ENCODE measurements around the gene ESR2. TPM values are rescaled to one million over a fixed set of nuclear protein-coding genes. Genes with fewer than 3 reads are reported as not detected.

ESR2 gene
- total RNA-seq, 2 experiments from 2014 or later: 0.16 TPM; not detected in 1

DNA sequence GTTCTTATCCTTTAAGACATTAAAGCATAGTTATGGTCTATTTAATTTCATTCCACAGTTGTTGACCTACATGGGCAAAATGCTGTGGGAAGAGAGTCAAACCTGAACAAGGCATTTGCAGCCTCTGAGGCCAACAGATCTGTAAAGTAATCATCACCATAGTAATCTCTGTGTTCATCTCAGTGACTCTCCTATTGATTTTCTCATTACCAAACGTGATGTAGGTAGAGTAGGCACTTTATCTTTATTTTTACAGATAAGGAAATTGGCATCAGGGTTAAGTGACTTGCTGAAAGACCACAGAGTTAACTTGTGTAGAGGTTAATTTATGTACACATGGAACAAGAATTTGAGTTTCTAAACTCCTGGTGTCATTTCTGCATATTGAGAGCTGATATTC, 203.0 kb downstream of the ESR2 start:
- ATAC-seq (no peak), DNase-seq (no peak)
- ChIA-PET CTCF (no interaction called here), POLR2A (no interaction called here)
- Mint-ChIP-seq H3K27ac (no peak overlapping the region), H3K9me3 (ENCODE audit: insufficient read depth) (no peaks in the 10 kb centered on the region), H3K27me3 (ENCODE audit: low read depth) (no peaks in the 10 kb centered on the region), H3K36me3 (ENCODE audit: low read depth) (peaks cover 47% of the 10 kb centered on the region), H3K4me3 (no peak overlapping the region), H3K4me1 (ENCODE audit: low read depth) (no peaks in the 10 kb centered on the region)

- ATAC-seq: no peak
- ChIA-PET POLR2A (interaction anchor here (0.7 kb wide), 1 partner anchor 36 kb away, joined by 3 read pairs; no protein-coding TSS in a partner anchor), CTCF (no interaction called here)
- no peak for DNase-seq
- no peak overlapping the region for H3K4me3 Mint-ChIP-seq
- H3K9me3 Mint-ChIP-seq (ENCODE audit: insufficient read depth): no peaks in the 10 kb centered on the region
- peaks cover 42% of the 10 kb centered on the region for H3K36me3 Mint-ChIP-seq (ENCODE audit: low read depth)
- H3K27ac Mint-ChIP-seq: no peak overlapping the region
- no peaks in the 10 kb centered on the region for H3K27me3 Mint-ChIP-seq (ENCODE audit: low read depth)
- H3K4me1 Mint-ChIP-seq (ENCODE audit: low read depth): no peaks in the 10 kb centered on the region
Observed at GRCh38 chr14:64089920-64090319, 204.3 kb downstream of the ESR2 start.

GRCh38 chr14:64088647-64088964, 205.6 kb downstream of the ESR2 start:
- Mint-ChIP-seq H3K27me3 (ENCODE audit: low read depth) (no peaks in the 10 kb centered on the region), H3K9me3 (ENCODE audit: insufficient read depth) (no peaks in the 10 kb centered on the region), H3K27ac (no peak overlapping the region), H3K4me3 (no peak overlapping the region), H3K4me1 (ENCODE audit: low read depth) (no peaks in the 10 kb centered on the region), H3K36me3 (ENCODE audit: low read depth) (peaks cover 42% of the 10 kb centered on the region)
- ChIA-PET POLR2A (no interaction called here), CTCF (no interaction called here)
- ATAC-seq (no peak), DNase-seq (no peak)

DNA sequence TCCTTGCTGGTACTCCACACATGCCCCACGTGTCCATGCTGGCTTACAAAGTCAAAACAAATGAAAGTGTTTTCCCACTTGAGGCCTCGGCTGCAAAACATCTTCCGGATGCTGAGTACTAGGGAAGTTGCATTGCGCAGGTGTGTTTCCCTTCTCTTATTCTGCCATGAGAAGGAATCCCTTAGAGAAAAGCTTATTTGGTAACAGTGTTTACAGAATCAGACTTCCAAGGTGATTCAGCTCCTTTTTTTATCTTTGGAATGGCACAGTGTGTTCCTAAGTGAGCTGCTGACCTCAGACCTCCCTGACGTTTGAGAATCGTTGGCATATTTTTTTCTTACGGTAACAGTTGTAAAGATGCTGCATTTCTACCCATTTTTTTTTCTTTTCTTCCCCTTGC, 211.3 kb downstream of the ESR2 start:
- no peak for ATAC-seq
- Mint-ChIP-seq H3K27ac (no peak overlapping the region), H3K27me3 (ENCODE audit: low read depth) (no peaks in the 10 kb centered on the region), H3K4me3 (no peak overlapping the region), H3K4me1 (ENCODE audit: low read depth) (no peaks in the 10 kb centered on the region), H3K9me3 (ENCODE audit: insufficient read depth) (no peaks in the 10 kb centered on the region), H3K36me3 (ENCODE audit: low read depth) (peaks cover 55% of the 10 kb centered on the region)
- DNase-seq: no peak
- ChIA-PET CTCF (interaction anchor here (0.8 kb wide), 1 partner anchor 23 kb away, joined by 3 read pairs; no protein-coding TSS in a partner anchor), POLR2A (no interaction called here)

- H3K36me3 Mint-ChIP-seq (ENCODE audit: low read depth): peaks cover 62% of the 10 kb centered on the region
- no peak overlapping the region for H3K27ac Mint-ChIP-seq
- no peak for ATAC-seq
- H3K9me3 Mint-ChIP-seq (ENCODE audit: insufficient read depth): no peaks in the 10 kb centered on the region
- CTCF ChIA-PET: no interaction called here
- no peaks in the 10 kb centered on the region for H3K27me3 Mint-ChIP-seq (ENCODE audit: low read depth)
- H3K4me3 Mint-ChIP-seq: no peak overlapping the region
- DNase-seq: no peak
- no peaks in the 10 kb centered on the region for H3K4me1 Mint-ChIP-seq (ENCODE audit: low read depth)
- POLR2A ChIA-PET: no interaction called here
Observed at GRCh38 chr14:64081174-64081746, 212.9 kb downstream of the ESR2 start.

- DNase-seq: no peak
- Mint-ChIP-seq H3K36me3 (ENCODE audit: low read depth) (peaks cover 63% of the 10 kb centered on the region), H3K4me1 (ENCODE audit: low read depth) (no peaks in the 10 kb centered on the region), H3K4me3 (no peak overlapping the region), H3K27ac (peak overlapping the region; percentile 33), H3K9me3 (ENCODE audit: insufficient read depth) (no peaks in the 10 kb centered on the region), H3K27me3 (ENCODE audit: low read depth) (no peaks in the 10 kb centered on the region)
- no peak for ATAC-seq
- ChIA-PET POLR2A (no interaction called here), CTCF (interaction anchor here (1.3 kb wide), 1 partner anchor 216 kb away, joined by 3 read pairs; no protein-coding TSS in a partner anchor)
Observed at GRCh38 chr14:64080452-64080851, 213.7 kb downstream of the ESR2 start.

- H3K4me1 Mint-ChIP-seq (ENCODE audit: low read depth): no peaks in the 10 kb centered on the region
- H3K27me3 Mint-ChIP-seq (ENCODE audit: low read depth): no peaks in the 10 kb centered on the region
- no peaks in the 10 kb centered on the region for H3K9me3 Mint-ChIP-seq (ENCODE audit: insufficient read depth)
- H3K4me3 Mint-ChIP-seq: no peak overlapping the region
- peaks cover 68% of the 10 kb centered on the region for H3K36me3 Mint-ChIP-seq (ENCODE audit: low read depth)
- H3K27ac Mint-ChIP-seq: no peak overlapping the region
- CTCF ChIA-PET: interaction anchor here (1.4 to 2.9 kb wide), 2 partner anchors 16 to 228 kb away, joined by 6 to 10 read pairs; no protein-coding TSS in a partner anchor
- ATAC-seq (no peak), DNase-seq (no peak)
- POLR2A ChIA-PET: no interaction called here
Observed at GRCh38 chr14:64075613-64076005, 218.6 kb downstream of the ESR2 start.

DNA sequence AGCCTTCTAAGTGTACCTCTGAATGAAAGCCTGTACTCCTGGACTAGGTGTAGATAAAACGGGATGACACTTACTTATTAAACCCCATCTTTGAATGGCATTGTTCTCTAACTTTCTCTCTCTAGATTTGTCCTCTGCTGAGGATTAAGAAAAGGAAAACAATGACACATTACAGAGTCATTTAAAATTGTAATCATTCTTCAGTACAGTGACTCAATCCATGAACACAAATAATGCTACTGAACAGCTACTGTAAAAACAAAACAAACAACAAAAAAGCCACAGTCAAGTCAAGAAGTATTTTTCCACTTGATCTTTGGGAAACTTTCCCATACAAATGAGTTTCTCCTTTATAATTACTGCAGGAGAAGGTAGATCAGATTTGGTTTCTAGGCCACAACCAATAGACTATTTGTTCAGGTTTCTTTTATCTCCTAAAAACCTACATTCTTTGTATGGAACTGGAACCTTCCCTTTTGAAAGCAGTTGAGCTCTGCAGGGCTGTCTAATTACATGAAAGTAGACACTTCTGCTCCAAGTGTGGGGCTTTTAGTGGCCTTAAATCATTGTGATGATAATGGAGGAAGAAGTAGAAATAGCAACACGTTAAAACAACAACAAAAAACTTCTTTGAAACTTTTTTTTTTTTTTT, 219.1 kb downstream of the ESR2 start:
- Mint-ChIP-seq H3K27me3 (ENCODE audit: low read depth) (no peaks in the 10 kb centered on the region), H3K27ac (no peak overlapping the region), H3K9me3 (ENCODE audit: insufficient read depth) (no peaks in the 10 kb centered on the region), H3K36me3 (ENCODE audit: low read depth) (peaks cover 63% of the 10 kb centered on the region), H3K4me3 (no peak overlapping the region), H3K4me1 (ENCODE audit: low read depth) (no peaks in the 10 kb centered on the region)
- DNase-seq (no peak), ATAC-seq (no peak)
- POLR2A ChIA-PET: no interaction called here
- CTCF ChIA-PET: interaction anchor here (1.4 to 2.9 kb wide), 2 partner anchors 15 to 229 kb away, joined by 6 to 10 read pairs; no protein-coding TSS in a partner anchor

DNA sequence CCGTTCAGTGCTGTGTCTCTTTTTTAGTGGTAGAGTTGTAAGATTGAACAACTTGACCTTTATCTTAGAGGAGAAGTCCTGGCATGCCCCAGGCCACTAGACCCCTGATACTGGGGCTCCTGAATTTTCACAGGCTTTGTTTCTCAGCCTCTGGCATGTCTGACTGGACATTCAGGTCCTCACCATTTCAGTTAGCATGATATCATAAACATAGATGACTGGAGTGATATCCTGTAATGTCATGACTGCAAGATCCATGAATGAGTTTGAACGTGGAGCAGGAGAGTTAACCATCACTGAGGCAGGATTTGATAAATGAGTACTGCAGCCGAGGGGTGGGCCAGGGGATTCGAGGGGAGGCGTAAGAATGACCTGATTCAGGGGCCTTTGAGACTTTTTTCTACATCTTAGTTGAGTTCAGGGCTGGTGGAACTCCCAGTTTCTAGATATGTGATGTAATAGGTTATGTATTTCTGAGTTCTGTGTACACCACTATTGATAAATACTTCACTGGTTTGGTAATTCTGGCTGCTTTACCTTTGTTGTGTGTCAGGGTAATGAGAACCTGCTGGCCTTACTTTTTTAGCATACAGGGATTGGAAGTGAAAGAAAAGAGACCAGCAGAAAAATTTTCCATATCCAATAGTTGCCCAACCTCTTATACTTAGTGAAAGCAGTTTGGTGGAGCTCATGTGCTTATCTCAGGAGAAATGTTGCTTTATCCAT, 224.4 kb downstream of the ESR2 start:
- ATAC-seq (no peak), DNase-seq (no peak)
- Mint-ChIP-seq H3K27ac (no peak overlapping the region), H3K4me3 (no peak overlapping the region), H3K36me3 (ENCODE audit: low read depth) (peaks cover 62% of the 10 kb centered on the region), H3K9me3 (ENCODE audit: insufficient read depth) (no peaks in the 10 kb centered on the region), H3K27me3 (ENCODE audit: low read depth) (no peaks in the 10 kb centered on the region), H3K4me1 (ENCODE audit: low read depth) (no peaks in the 10 kb centered on the region)
- ChIA-PET CTCF (no interaction called here), POLR2A (interaction anchor here (0.7 kb wide), 1 partner anchor 154 kb away, joined by 3 read pairs; no protein-coding TSS in a partner anchor)

GRCh38 chr14:64064447-64064846, 229.7 kb downstream of the ESR2 start:
- Mint-ChIP-seq H3K4me3 (no peak overlapping the region), H3K36me3 (ENCODE audit: low read depth) (peaks cover 52% of the 10 kb centered on the region), H3K27me3 (ENCODE audit: low read depth) (no peaks in the 10 kb centered on the region), H3K4me1 (ENCODE audit: low read depth) (no peaks in the 10 kb centered on the region), H3K27ac (no peak overlapping the region), H3K9me3 (ENCODE audit: insufficient read depth) (no peaks in the 10 kb centered on the region)
- DNase-seq: no peak
- ATAC-seq: no peak
- ChIA-PET CTCF (no interaction called here), POLR2A (no interaction called here)

DNA sequence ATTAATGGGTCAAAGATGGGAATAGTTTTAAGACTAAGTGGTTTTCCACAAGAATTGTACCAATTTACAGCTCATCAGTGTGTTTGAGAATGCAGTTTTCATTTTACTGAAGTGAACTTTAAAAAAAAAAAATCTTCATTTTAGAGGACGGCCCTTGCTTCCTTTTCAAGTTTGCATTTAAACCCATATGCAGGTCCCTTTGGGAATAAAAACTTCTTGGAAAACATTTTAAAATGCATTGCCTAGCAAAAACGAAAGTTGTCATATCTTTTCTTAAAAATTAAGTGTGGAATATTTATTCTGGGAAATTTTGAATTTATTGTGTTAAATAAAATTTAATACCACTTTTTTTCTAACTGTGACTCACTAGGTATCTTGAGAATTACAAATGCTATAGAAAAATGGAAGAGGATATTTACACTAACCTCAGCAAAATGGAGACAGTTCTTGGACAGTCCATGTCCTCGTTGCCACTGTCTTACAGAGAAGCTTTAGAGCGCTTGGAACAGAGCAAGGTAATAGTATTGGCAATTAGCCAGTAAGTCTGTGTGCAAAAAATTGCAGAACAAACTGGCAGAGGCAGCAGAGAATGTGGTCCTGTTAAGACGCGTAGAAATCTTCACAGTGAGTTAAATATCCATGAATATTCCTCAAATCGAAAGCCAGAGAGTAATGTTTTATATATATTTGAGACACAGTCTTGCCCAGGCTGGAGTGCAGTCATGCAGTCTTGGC, 231.6 kb downstream of the ESR2 start:
- Mint-ChIP-seq H3K4me1 (ENCODE audit: low read depth) (no peaks in the 10 kb centered on the region), H3K4me3 (no peak overlapping the region), H3K9me3 (ENCODE audit: insufficient read depth) (no peaks in the 10 kb centered on the region), H3K27ac (no peak overlapping the region), H3K36me3 (ENCODE audit: low read depth) (peaks cover 54% of the 10 kb centered on the region), H3K27me3 (ENCODE audit: low read depth) (no peaks in the 10 kb centered on the region)
- ATAC-seq (no peak), DNase-seq (no peak)
- ChIA-PET CTCF (interaction anchor here (1.5 kb wide), 1 partner anchor 262 kb away, joined by 4 read pairs; no protein-coding TSS in a partner anchor), POLR2A (interaction anchor here (0.6 to 0.7 kb wide), 2 partner anchors 52 to 253 kb away, joined by 3 read pairs; no protein-coding TSS in a partner anchor)

DNA sequence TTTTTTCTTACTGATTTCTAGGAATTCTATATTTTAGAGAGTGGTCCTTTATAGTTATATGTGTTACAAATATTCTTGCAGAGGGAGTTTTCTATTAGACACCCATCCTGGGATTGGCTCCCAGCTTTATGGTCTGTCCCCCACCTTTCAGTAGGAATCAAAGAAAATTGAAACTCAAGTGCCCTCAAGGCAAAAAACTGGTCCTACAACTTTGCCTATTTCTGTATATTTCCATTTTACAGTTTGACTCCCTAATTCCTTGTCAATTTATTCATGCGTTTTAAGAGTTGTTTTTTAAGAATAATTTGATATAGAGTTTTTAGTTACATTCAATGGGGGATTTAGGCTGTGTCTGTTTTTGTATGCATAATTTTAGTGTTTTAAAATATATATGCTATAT, 232.5 kb downstream of the ESR2 start:
- ChIA-PET POLR2A (no interaction called here), CTCF (interaction anchor here (1.3 to 3.2 kb wide), 2 partner anchors 15 to 23 kb away, joined by 3 to 10 read pairs; no protein-coding TSS in a partner anchor)
- Mint-ChIP-seq H3K27me3 (ENCODE audit: low read depth) (no peaks in the 10 kb centered on the region), H3K4me1 (ENCODE audit: low read depth) (no peaks in the 10 kb centered on the region), H3K36me3 (ENCODE audit: low read depth) (peaks cover 54% of the 10 kb centered on the region), H3K27ac (no peak overlapping the region), H3K9me3 (ENCODE audit: insufficient read depth) (no peaks in the 10 kb centered on the region), H3K4me3 (no peak overlapping the region)
- no peak for ATAC-seq
- no peak for DNase-seq

Data from activated CD8-positive, alpha-beta T cell treated with anti-CD3 and anti-CD28 coated beads, Interleukin-2, amount 10 ng/mL, durations not matched to agents 7 days and 5 days (primary cell).